ENCODE data around the gene RPL5.

- TF ChIP-seq CTCF (IDR thresholded peaks at IDR 0.05 in 2 of 3, conservative IDR thresholded peaks at IDR 0.05 in 1 of 3; ENCODE audit: borderline replicate concordance in 1 of 3, insufficient read depth in 1 of 3, low read depth in 2 of 3, low read length in 2 of 3) (no peak), POLR2AphosphoS5 (IDR thresholded peaks at IDR 0.05; ENCODE audit: low read depth, low read length) (no peak), ZFX (IDR thresholded peaks at IDR 0.05) (no peak), EZH2 (IDR thresholded peaks at IDR 0.05) (no peak), POLR2A (IDR thresholded peaks at IDR 0.05; ENCODE audit: borderline replicate concordance, extremely low read depth, insufficient read depth, insufficient read length) (no peak), EZH2phosphoT487 (IDR thresholded peaks at IDR 0.05; ENCODE audit: borderline replicate concordance) (no peak)
- TF ChIP-seq, protein P1, sequence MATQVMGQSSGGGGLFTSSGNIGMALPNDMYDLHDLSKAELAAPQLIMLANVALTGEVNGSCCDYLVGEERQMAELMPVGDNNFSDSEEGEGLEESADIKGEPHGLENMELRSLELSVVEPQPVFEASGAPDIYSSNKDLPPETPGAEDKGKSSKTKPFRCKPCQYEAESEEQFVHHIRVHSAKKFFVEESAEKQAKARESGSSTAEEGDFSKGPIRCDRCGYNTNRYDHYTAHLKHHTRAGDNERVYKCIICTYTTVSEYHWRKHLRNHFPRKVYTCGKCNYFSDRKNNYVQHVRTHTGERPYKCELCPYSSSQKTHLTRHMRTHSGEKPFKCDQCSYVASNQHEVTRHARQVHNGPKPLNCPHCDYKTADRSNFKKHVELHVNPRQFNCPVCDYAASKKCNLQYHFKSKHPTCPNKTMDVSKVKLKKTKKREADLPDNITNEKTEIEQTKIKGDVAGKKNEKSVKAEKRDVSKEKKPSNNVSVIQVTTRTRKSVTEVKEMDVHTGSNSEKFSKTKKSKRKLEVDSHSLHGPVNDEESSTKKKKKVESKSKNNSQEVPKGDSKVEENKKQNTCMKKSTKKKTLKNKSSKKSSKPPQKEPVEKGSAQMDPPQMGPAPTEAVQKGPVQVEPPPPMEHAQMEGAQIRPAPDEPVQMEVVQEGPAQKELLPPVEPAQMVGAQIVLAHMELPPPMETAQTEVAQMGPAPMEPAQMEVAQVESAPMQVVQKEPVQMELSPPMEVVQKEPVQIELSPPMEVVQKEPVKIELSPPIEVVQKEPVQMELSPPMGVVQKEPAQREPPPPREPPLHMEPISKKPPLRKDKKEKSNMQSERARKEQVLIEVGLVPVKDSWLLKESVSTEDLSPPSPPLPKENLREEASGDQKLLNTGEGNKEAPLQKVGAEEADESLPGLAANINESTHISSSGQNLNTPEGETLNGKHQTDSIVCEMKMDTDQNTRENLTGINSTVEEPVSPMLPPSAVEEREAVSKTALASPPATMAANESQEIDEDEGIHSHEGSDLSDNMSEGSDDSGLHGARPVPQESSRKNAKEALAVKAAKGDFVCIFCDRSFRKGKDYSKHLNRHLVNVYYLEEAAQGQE (IDR thresholded peaks at IDR 0.05; ENCODE audit: low read depth) = no peak
These were observed 9.0 kb upstream of the RPL5 start for GRCh38 chr1:92822879-92823278.

Data from HCT116 (cell line).